ENCODE measurements around the gene PCDHA8. TPM values are rescaled to one million over a fixed set of nuclear protein-coding genes. Genes with fewer than 3 reads are reported as not detected.
A peak's percentile ranks its signal among the peaks of the same experiment; 100 is the strongest.

Gene PCDHA8
- total RNA-seq, 1 experiment from 2014 or later = not detected

DNA sequence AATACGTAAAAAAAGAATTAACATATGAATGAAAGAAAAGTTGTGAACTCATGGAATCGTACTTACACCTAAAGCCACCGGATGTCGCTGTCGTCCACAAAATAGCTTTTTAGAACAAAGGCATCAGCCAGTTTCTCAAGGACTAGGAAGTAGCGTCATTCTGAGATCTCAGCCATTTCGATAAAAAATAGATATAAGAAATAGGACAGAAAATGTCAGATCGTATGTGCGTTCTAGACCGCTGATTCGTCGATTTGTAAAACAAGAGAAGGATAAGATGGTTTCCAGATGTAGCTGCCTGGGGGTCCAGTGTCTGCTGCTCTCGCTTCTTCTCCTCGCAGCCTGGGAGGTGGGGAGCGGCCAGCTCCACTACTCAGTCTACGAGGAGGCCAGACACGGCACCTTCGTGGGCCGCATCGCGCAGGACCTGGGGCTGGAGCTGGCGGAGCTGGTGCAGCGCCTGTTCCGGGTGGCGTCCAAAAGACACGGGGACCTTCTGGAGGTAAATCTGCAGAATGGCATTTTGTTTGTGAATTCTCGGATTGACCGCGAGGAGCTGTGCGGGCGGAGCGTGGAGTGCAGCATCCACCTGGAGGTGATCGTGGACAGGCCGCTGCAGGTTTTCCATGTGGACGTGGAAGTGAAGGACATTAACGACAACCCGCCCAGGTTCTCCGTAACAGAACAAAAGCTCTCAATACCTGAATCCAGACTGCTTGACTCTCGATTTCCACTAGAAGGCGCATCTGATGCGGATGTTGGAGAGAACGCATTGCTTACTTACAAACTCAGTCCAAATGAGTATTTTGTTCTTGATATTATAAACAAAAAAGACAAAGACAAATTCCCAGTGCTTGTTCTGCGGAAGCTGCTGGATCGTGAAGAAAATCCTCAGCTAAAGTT is 15.0 kb downstream of the PCDHA8 start, which contains the start of gene PCDHA10:
Gene PCDHA10 (plus strand): TSS at position 126 of the 903 bp plus-strand sequence. CDS start 152 bp downstream, at position 278.
- CTCF ChIA-PET = no interaction called here

GRCh38 chr5:140857177-140857986 is 16.4 kb downstream of the PCDHA8 start:
- no peak overlapping the region for H3K4me3 ChIP-seq
- ChIA-PET CTCF (no interaction called here), POLR2A (ENCODE audit: unreplicated experiment) (no interaction called here)
- H3K9me3 ChIP-seq (ENCODE audit: insufficient read depth, low read depth) = peaks cover 4% of the 10 kb centered on the region; the same call in 1 of the 2 replicates
- H3K27me3 ChIP-seq (ENCODE audit: insufficient read depth, low read depth) = no peaks in the 10 kb centered on the region
- no peaks in the 10 kb centered on the region for H3K36me3 ChIP-seq (ENCODE audit: low read depth)
- no peak overlapping the region for H2AFZ ChIP-seq
- no peak overlapping the region for H3K4me2 ChIP-seq
- no peak for DNase-seq
- no peaks in the 10 kb centered on the region for H4K20me1 ChIP-seq (ENCODE audit: insufficient read depth)
- TF ChIP-seq EZH2 (IDR thresholded peaks at IDR 0.05; ENCODE audit: low read depth) = no peak
- no peak for TF ChIP-seq CTCF (conservative IDR thresholded peaks at IDR 0.05)
- H3K9me2 ChIP-seq (ENCODE audit: insufficient read depth) = no peaks in the 10 kb centered on the region
- H3F3A ChIP-seq (ENCODE audit: insufficient read depth, low read depth) = no peaks in the 10 kb centered on the region
- intact Hi-C loops (cut with micrococcal nuclease; ENCODE audit: unreplicated experiment) = no loop called here
- H3K27ac ChIP-seq = no peak overlapping the region
- H3K79me2 ChIP-seq (ENCODE audit: low read depth) = no peaks in the 10 kb centered on the region
- BruUV-seq (replicated peaks) = no TSS peak
- no peaks in the 10 kb centered on the region for H3K4me1 ChIP-seq (replicated peaks; ENCODE audit: insufficient read depth)

More for the DNA sequence above, 15.0 kb downstream of the PCDHA8 start, which contains the start of gene PCDHA10:
- no peak for DNase-seq
- H3K27me3 ChIP-seq (ENCODE audit: insufficient read depth, low read depth) = no peaks in the 10 kb centered on the region
- H3K79me2 ChIP-seq (ENCODE audit: low read depth) = no peaks in the 10 kb centered on the region
- no peak within 1 kb of the TSS for H2AFZ ChIP-seq
- H3K4me3 ChIP-seq = no peak within 1 kb of the TSS
- H3K27ac ChIP-seq = no peak within 1 kb of the TSS
- no peaks in the 10 kb centered on the region for H3K4me1 ChIP-seq (replicated peaks; ENCODE audit: insufficient read depth)
- no peak for TF ChIP-seq EZH2 (IDR thresholded peaks at IDR 0.05; ENCODE audit: low read depth)
- peak; percentile 25; the same call in 1 of the 2 replicates for TF ChIP-seq CTCF (conservative IDR thresholded peaks at IDR 0.05)
- POLR2A ChIA-PET (ENCODE audit: unreplicated experiment) = no interaction called here
- no peaks in the 10 kb centered on the region for H3K9me2 ChIP-seq (ENCODE audit: insufficient read depth)
- no peak within 1 kb of the TSS for H3K4me2 ChIP-seq
- no TSS peak for BruUV-seq (replicated peaks)
- intact Hi-C loops (cut with micrococcal nuclease; ENCODE audit: unreplicated experiment) = no loop called here
- H3K9me3 ChIP-seq (ENCODE audit: insufficient read depth, low read depth) = peaks cover 4% of the 10 kb centered on the region; the same call in 1 of the 2 replicates
- H3K36me3 ChIP-seq (ENCODE audit: low read depth) = no peaks in the 10 kb centered on the region
- H3F3A ChIP-seq (ENCODE audit: insufficient read depth, low read depth) = no peaks in the 10 kb centered on the region
- no peaks in the 10 kb centered on the region for H4K20me1 ChIP-seq (ENCODE audit: insufficient read depth)

DNA sequence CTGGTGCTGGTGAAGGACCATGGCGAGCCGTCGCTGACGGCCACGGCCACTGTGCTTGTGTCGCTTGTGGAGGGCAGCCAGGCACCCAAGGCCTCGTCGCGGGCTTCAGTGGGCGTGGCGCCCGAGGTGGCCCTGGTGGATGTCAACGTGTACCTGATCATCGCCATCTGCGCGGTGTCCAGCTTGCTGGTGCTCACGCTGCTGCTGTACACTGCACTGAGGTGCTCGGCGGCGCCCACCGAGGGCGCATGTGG is 16.9 kb downstream of the PCDHA8 start:
- no peaks in the 10 kb centered on the region for H3K36me3 ChIP-seq (ENCODE audit: low read depth)
- H3F3A ChIP-seq (ENCODE audit: insufficient read depth, low read depth) = no peaks in the 10 kb centered on the region
- no peaks in the 10 kb centered on the region for H3K79me2 ChIP-seq (ENCODE audit: low read depth)
- intact Hi-C loops (cut with micrococcal nuclease; ENCODE audit: unreplicated experiment) = no loop called here
- TF ChIP-seq CTCF (conservative IDR thresholded peaks at IDR 0.05) (no peak), EZH2 (IDR thresholded peaks at IDR 0.05; ENCODE audit: low read depth) (no peak)
- no peak overlapping the region for H3K4me2 ChIP-seq
- H3K9me2 ChIP-seq (ENCODE audit: insufficient read depth) = no peaks in the 10 kb centered on the region
- ChIA-PET CTCF (no interaction called here), POLR2A (ENCODE audit: unreplicated experiment) (no interaction called here)
- no peak overlapping the region for H2AFZ ChIP-seq
- DNase-seq = no peak
- no peak overlapping the region for H3K4me3 ChIP-seq
- H3K9me3 ChIP-seq (ENCODE audit: insufficient read depth, low read depth) = peaks cover 4% of the 10 kb centered on the region; the same call in 1 of the 2 replicates
- H4K20me1 ChIP-seq (ENCODE audit: insufficient read depth) = no peaks in the 10 kb centered on the region
- H3K27ac ChIP-seq = no peak overlapping the region
- no TSS peak for BruUV-seq (replicated peaks)
- no peaks in the 10 kb centered on the region for H3K4me1 ChIP-seq (replicated peaks; ENCODE audit: insufficient read depth)
- no peaks in the 10 kb centered on the region for H3K27me3 ChIP-seq (ENCODE audit: insufficient read depth, low read depth)
